BJ (cell line): ENCODE measurements around the gene EPHA6. TPM values are rescaled to one million over a fixed set of nuclear protein-coding genes. Genes with fewer than 3 reads are reported as not detected.

ENCODE experiments used
- CTCF ChIA-PET: fragments of 350-600 bp; formaldehyde crosslinking; extraction: SDS; loops from one replicate; lab custom pipeline; 2021; ENCODE audit warnings: antibody characterized with exemption, inconsistent platforms; lab: Yijun Ruan, JAX
- POLR2A ChIA-PET: fragments of 300-600 bp; sonication (Branson Sonifier 250); formaldehyde crosslinking; extraction: SDS; loops from one replicate; lab custom pipeline; 2021; ENCODE audit warnings: antibody characterized with exemption; lab: Charles Lee
- DNase-seq: peaks from one replicate; pipeline ENCODE4 v3.0.0-alpha.2; 2011; ENCODE audit warnings: low read depth
- H3K27me3 ChIP-seq: 2 replicates; pipeline ENCODE4 v1.6.0; 2011; ENCODE audit warnings: low read length; ENCODE audit not compliant: control insufficient read depth, insufficient read depth
- H3K36me3 ChIP-seq: 2 replicates; pipeline ENCODE4 v1.5.1; 2011; ENCODE audit warnings: low read length; ENCODE audit not compliant: control insufficient read depth, insufficient read depth
- H3K4me3 ChIP-seq: 2 replicates; pipeline ENCODE4 v1.5.1; 2011; ENCODE audit warnings: low read depth, mild to moderate bottlenecking, control low read depth, low read length
- CTCF ChIP-seq: IDR thresholded peaks from 2 replicates; pipeline ENCODE4 v1.5.1; 2011; ENCODE audit warnings: low read depth, mild to moderate bottlenecking, control low read depth, inconsistent platforms, low read length, moderate library complexity; ENCODE audit not compliant: insufficient read depth
- polyA plus RNA-seq: library from polyadenylated mRNA; depleted of rRNA; stranded (reverse); fragments of >200 nt; gene quantifications from 2 replicates; pipeline ENCODE4 v1.2.3, GENCODE V29; 2011

Gene EPHA6
- polyA plus RNA-seq, 1 experiment: not detected

- no peak for DNase-seq
- no peak for TF ChIP-seq CTCF
- H3K36me3 ChIP-seq: no peaks in the 10 kb centered on the region
- POLR2A ChIA-PET: no interaction called here
- no peaks in the 10 kb centered on the region for H3K27me3 ChIP-seq
- CTCF ChIA-PET: no interaction called here
- no peak overlapping the region for H3K4me3 ChIP-seq
Observed at GRCh38 chr3:97230486-97230885, 416.1 kb downstream of the EPHA6 start.

- Histone ChIP-seq H3K4me3 (no peak overlapping the region), H3K36me3 (no peaks in the 10 kb centered on the region), H3K27me3 (no peaks in the 10 kb centered on the region)
- TF ChIP-seq CTCF: no peak
- CTCF ChIA-PET: no interaction called here
- no peak for DNase-seq
- POLR2A ChIA-PET: no interaction called here
Observed at GRCh38 chr3:97232393-97233034, 418.1 kb downstream of the EPHA6 start.

- ChIA-PET CTCF (no interaction called here), POLR2A (no interaction called here)
- no peaks in the 10 kb centered on the region for H3K27me3 ChIP-seq
- no peak for DNase-seq
- TF ChIP-seq CTCF: no peak
- no peak overlapping the region for H3K4me3 ChIP-seq
- no peaks in the 10 kb centered on the region for H3K36me3 ChIP-seq
Observed at GRCh38 chr3:97235179-97235578, 420.8 kb downstream of the EPHA6 start.

DNA sequence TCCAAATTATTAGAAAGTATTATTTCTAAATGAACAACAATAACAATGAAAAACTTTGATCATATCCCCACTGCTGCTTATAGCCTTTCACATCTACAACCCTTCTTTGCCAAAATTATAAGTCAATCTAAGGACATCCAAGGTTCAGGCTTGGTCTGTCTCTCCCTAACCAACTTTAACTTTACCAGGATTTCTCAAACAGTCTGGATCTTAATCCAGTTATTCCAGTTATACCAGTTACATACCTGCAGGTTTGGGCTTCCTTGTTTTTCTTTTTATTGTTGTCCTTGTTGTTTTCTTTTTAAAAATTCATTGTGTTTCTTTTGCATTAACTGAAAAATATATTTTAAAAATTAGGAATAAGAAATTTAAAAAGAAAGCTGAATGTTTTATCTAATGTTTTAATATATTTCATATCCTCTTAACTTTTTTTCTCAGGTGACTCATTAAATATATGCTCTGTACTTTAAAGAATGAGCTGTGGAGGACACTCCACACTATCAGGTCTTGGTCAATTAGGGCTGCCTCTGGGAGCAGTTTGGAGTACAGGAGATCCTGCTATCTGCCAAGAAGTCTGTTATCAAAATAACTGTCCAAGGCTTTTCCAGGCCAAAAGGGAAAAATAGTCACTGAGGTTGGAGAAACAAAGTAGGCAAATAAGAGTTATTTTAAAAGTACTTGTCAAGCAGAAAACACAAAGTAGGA lies 421.4 kb downstream of the EPHA6 start:
- no peaks in the 10 kb centered on the region for H3K36me3 ChIP-seq
- no peak for TF ChIP-seq CTCF
- ChIA-PET CTCF (no interaction called here), POLR2A (no interaction called here)
- no peaks in the 10 kb centered on the region for H3K27me3 ChIP-seq
- DNase-seq: no peak
- H3K4me3 ChIP-seq: no peak overlapping the region

GRCh38 chr3:97241417-97241816 lies 427.0 kb downstream of the EPHA6 start:
- ChIA-PET CTCF (no interaction called here), POLR2A (no interaction called here)
- no peak for DNase-seq
- no peaks in the 10 kb centered on the region for H3K27me3 ChIP-seq
- H3K36me3 ChIP-seq: no peaks in the 10 kb centered on the region
- no peak overlapping the region for H3K4me3 ChIP-seq
- TF ChIP-seq CTCF: no peak
